Activated B cell treated with CpG ODN at 0.5 μM for 24 hours (primary cell): Measurements from ENCODE around the gene APOC4. TPM values are rescaled to one million over a fixed set of nuclear protein-coding genes. Genes with fewer than 3 reads are reported as not detected.

Source experiments
- ATAC-seq: fragments of 200-7000 bp; cut with Tn5 transposase; one replicate; pipeline ENCODE4 v1.10.0; 2021; ENCODE audit warnings: low read depth, mild to moderate bottlenecking, moderate library complexity
- CTCF ChIA-PET: fragments of 350-600 bp; sonication (Branson Sonifier 250); formaldehyde crosslinking; loops from one replicate; lab custom pipeline; 2021; ENCODE audit warnings: antibody characterized with exemption; lab: Charles Lee
- POLR2A ChIA-PET: fragments of 350-600 bp; sonication (Branson Sonifier 250); formaldehyde crosslinking; loops from one replicate; lab custom pipeline; 2021; ENCODE audit warnings: antibody characterized with exemption; lab: Charles Lee
- DNase-seq: peaks from one replicate; pipeline ENCODE4 v3.0.0; 2022
- H3K27ac Mint-ChIP-seq: one replicate; pipeline ENCODE4 v1.8.0; 2020; ENCODE audit warnings: mixed read lengths
- H3K27me3 Mint-ChIP-seq: one replicate; pipeline ENCODE4 v1.8.0; 2021; ENCODE audit warnings: mixed read lengths
- H3K36me3 Mint-ChIP-seq: one replicate; pipeline ENCODE4 v1.8.0; 2021; ENCODE audit warnings: low read depth, mixed read lengths
- H3K4me1 Mint-ChIP-seq: one replicate; pipeline ENCODE4 v1.8.0; 2021; ENCODE audit warnings: mixed read lengths
- H3K4me3 Mint-ChIP-seq: one replicate; pipeline ENCODE4 v1.8.0; 2020; ENCODE audit warnings: mild to moderate bottlenecking, mixed read lengths
- H3K9me3 Mint-ChIP-seq: one replicate; pipeline ENCODE4 v1.8.0; 2020; ENCODE audit warnings: mixed read lengths
- intact Hi-C: fragments of 100-400 bp; cut with micrococcal nuclease; formaldehyde crosslinking; loops from one replicate; pipeline ENCODE4 v1.15.1; 2024
- total RNA-seq: library from RNA; stranded (reverse); gene quantifications from 2 replicates; pipeline ENCODE4 v1.2.3, GENCODE V29; 2022
- TF ChIP-seq, protein P1 (sequence below): fragments of 200-600 bp; IDR thresholded peaks from one replicate; pipeline ENCODE4 v1.8.0; 2022; ENCODE audit warnings: antibody characterized with exemption, mild to moderate bottlenecking

Gene APOC4
- total RNA-seq, 1 donor from 2014 or later, result not detected

DNA sequence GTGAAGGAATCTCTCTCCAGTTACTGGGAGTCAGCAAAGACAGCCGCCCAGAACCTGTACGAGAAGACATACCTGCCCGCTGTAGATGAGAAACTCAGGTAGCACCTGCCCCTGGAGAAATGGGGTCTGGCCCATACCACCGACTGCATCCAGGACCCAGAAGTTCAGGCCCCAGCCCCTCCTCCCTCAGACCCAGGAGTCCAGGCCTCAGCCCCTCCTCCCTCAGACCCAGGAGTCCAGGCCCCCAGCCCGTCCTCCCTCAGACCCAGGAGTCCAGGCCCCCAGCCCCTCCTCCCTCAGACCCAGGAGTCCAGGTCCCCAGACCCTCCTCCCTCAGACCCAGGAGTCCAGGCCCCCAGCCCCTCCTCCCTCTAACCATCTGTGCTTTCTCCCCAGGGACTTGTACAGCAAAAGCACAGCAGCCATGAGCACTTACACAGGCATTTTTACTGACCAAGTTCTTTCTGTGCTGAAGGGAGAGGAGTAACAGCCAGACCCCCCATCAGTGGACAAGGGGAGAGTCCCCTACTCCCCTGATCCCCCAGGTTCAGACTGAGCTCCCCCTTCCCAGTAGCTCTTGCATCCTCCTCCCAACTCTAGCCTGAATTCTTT lies 6.8 kb downstream of the APOC4 start:
- no peak for ATAC-seq
- Mint-ChIP-seq H3K27me3 (no peaks in the 10 kb centered on the region), H3K4me3 (no peak overlapping the region), H3K27ac (no peak overlapping the region), H3K9me3 (no peaks in the 10 kb centered on the region), H3K36me3 (peaks cover 6% of the 10 kb centered on the region), H3K4me1 (peaks cover 8% of the 10 kb centered on the region)
- TF ChIP-seq, protein P1, sequence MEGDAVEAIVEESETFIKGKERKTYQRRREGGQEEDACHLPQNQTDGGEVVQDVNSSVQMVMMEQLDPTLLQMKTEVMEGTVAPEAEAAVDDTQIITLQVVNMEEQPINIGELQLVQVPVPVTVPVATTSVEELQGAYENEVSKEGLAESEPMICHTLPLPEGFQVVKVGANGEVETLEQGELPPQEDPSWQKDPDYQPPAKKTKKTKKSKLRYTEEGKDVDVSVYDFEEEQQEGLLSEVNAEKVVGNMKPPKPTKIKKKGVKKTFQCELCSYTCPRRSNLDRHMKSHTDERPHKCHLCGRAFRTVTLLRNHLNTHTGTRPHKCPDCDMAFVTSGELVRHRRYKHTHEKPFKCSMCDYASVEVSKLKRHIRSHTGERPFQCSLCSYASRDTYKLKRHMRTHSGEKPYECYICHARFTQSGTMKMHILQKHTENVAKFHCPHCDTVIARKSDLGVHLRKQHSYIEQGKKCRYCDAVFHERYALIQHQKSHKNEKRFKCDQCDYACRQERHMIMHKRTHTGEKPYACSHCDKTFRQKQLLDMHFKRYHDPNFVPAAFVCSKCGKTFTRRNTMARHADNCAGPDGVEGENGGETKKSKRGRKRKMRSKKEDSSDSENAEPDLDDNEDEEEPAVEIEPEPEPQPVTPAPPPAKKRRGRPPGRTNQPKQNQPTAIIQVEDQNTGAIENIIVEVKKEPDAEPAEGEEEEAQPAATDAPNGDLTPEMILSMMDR, result no peak
- intact Hi-C loops, result no loop called here
- POLR2A ChIA-PET, result interaction anchor here (0.6 kb wide), 1 partner anchor 252 kb away, joined by 4 read pairs; no protein-coding TSS in a partner anchor
- CTCF ChIA-PET, result no interaction called here
- DNase-seq, result no peak

DNA sequence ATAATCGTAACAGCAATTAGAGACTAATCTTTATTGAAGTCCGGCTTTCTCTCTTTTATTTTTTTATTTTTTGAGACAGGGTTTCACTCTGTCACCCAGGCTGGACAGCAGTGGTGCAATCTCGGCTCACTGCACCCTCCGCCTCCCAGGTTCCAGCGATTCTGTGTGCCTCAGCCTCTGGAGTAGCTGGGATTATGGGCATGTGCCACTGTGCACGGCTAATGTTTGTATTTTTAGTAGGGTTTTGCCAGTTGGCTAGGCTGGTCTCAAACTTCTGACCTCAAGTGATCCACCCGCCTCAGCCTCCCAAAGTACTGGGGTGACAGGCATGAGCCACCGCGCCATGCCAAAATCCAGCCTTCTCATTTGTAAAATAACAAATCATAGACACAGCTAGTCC lies 7.5 kb downstream of the APOC4 start:
- DNase-seq, result no peak
- H3K27ac Mint-ChIP-seq, result no peak overlapping the region
- H3K27me3 Mint-ChIP-seq, result no peaks in the 10 kb centered on the region
- peaks cover 8% of the 10 kb centered on the region for H3K4me1 Mint-ChIP-seq
- H3K36me3 Mint-ChIP-seq, result peaks cover 8% of the 10 kb centered on the region
- POLR2A ChIA-PET, result no interaction called here
- no peaks in the 10 kb centered on the region for H3K9me3 Mint-ChIP-seq
- H3K4me3 Mint-ChIP-seq, result no peak overlapping the region
- ATAC-seq, result no peak
- TF ChIP-seq, protein P1, result no peak
- intact Hi-C loops, result no loop called here
- CTCF ChIA-PET, result no interaction called here

DNA sequence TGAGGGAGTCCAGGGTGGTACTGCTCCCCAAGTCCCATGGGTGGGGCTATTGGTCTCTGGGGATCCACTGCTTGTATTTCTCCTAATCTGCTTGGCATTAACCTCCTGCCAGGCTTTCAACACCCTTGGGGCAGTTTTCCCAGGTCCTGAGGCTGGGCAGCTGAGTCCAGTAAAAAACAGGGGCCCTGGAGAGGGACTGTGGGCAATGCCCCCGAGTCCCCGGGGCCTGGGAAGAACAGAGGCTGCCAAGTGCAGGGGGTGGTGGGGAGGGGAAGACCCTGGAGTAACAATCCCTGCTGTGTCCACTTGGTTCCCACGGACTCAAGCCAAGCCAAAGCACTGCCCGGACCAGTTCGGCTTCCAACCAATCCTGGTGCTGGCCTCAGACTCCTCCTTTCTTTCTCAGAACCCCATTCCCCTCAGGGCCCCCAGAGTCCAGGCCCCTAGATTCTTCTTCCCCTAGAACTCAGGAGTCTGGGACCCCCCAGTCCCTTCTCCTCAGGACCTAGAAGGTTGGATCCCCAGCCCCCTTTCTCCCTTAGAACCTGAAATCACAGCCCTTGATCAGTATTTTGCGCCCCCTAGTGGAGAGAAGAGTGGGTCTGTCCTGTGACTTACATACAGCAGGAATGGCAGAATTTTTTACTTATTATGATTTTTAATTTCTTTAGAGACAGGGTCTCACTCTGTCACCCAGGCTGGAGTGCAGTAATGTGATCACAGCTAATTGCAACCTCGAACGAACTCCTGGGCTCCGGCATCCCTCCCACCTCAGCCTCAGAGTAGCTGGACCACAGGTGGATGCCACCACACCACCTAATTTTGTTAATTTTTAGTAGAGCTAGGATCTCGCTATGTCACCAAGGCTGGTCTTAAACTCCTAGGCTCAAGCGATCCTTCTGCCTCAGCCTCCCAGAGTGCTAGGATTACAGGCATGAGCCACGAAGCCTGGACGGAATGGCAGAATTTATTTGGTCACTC lies 9.4 kb downstream of the APOC4 start:
- Mint-ChIP-seq H3K27me3 (no peaks in the 10 kb centered on the region), H3K4me1 (peaks cover 24% of the 10 kb centered on the region), H3K27ac (no peak overlapping the region), H3K36me3 (peaks cover 18% of the 10 kb centered on the region), H3K9me3 (no peaks in the 10 kb centered on the region), H3K4me3 (no peak overlapping the region)
- no peak for DNase-seq
- intact Hi-C loops, result loop anchor here (1.0 to 5.0 kb wide), 3 partner anchors 48 to 262 kb away; no protein-coding TSS in a partner anchor
- ChIA-PET CTCF (interaction anchor here (0.7 to 2.7 kb wide), 10 partner anchors 10 to 295 kb away, joined by 3 to 10 read pairs (median 4); partner anchors contain the start of gene APOE), POLR2A (interaction anchor here (0.6 to 1.2 kb wide), 3 partner anchors 50 to 228 kb away, joined by 3 to 9 read pairs (median 4); partner anchors contain the start of gene RELB)
- TF ChIP-seq, protein P1, result no peak
- ATAC-seq, result no peak

DNA sequence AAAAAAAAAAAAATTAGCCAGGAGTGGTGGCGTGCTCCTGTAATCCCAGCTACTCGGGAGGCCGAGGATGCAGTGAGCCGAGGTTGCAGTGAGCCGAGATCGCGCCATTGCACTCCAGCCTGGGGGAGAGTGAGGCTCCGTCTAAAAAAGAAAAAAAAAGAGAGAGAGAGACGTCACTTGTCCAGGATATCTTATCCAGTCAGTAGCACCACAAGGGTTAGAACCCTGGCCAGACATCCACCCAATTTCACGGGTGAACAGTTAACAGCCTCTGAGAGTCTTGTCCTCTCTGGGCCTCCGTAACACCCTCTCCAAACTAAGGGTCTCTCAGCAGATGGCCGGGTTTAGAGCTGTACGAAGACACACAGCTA lies 12.2 kb downstream of the APOC4 start:
- Mint-ChIP-seq H3K9me3 (no peaks in the 10 kb centered on the region), H3K4me1 (peaks cover 50% of the 10 kb centered on the region), H3K27ac (peak overlapping the region; percentile 97), H3K36me3 (peaks cover 18% of the 10 kb centered on the region), H3K4me3 (peak overlapping the region; percentile 97), H3K27me3 (no peaks in the 10 kb centered on the region)
- intact Hi-C loops, result loop anchor here (1.0 to 5.0 kb wide), 3 partner anchors 10 to 182 kb away; partner anchors contain the start of gene APOC1
- ATAC-seq (no peak), DNase-seq (no peak)
- ChIA-PET CTCF (interaction anchor here (0.9 to 1.0 kb wide), 2 partner anchors 155 to 231 kb away, joined by 3 to 4 read pairs; no protein-coding TSS in a partner anchor), POLR2A (interaction anchor here (0.6 to 2.5 kb wide), 22 partner anchors 11 to 949 kb away, joined by 3 to 34 read pairs (median 5); partner anchors contain the start of genes APOE, BLOC1S3, CLASRP and PPP1R37)
- TF ChIP-seq, protein P1, result no peak
